Measurements from ENCODE around the gene ILKAP.

Gene ILKAP

GRCh38 chr2:238180554-238180953 is 22.9 kb downstream of the ILKAP start:
- no peaks in the 10 kb centered on the region for H3K4me1 ChIP-seq (ENCODE audit: control insufficient read depth in 1 of 2, insufficient read depth in 2 of 2, low read length in 2 of 2)
- no peak overlapping the region for H2BK12ac ChIP-seq (ENCODE audit: low read length)
- no peaks in the 10 kb centered on the region for H3K9me3 ChIP-seq (ENCODE audit: insufficient read depth, low read depth, low read length)
- peaks cover 39 to 59% of the 10 kb centered on the region in 2 experiments for H3K36me3 ChIP-seq (ENCODE audit: control insufficient read depth in 1 of 2, insufficient read depth in 2 of 2, low read length in 2 of 2)
- no peak overlapping the region for H3K4ac ChIP-seq (ENCODE audit: low read depth, low read length)
- H3K4me3 ChIP-seq (ENCODE audit: low read depth, low read length): no peak overlapping the region
- no peak overlapping the region for H3K4me2 ChIP-seq (ENCODE audit: low read length)
- no peak overlapping the region for H3K14ac ChIP-seq (ENCODE audit: low read length)
- no peak overlapping the region for H2BK5ac ChIP-seq (ENCODE audit: low read depth, low read length, poor library complexity)
- no CpG with 5 or more reads among the region's 5 CpGs for WGBS (ENCODE audit: extremely low coverage, insufficient coverage, insufficient read length)
- H3K18ac ChIP-seq (ENCODE audit: low read length): no peak overlapping the region
- no peaks in the 10 kb centered on the region for H3K27me3 ChIP-seq (ENCODE audit: insufficient read depth, low read length)
- no peaks in the 10 kb centered on the region for H3K79me2 ChIP-seq (ENCODE audit: control insufficient read depth, insufficient read depth, low read length, poor library complexity)
- H3K23ac ChIP-seq (ENCODE audit: low read length): no peak overlapping the region
- no peak for DNase-seq
- no peaks in the 10 kb centered on the region for H3K79me1 ChIP-seq (ENCODE audit: low read length)
- H3K9ac ChIP-seq (ENCODE audit: low read length): no peak overlapping the region
- no peak overlapping the region for H2AFZ ChIP-seq (ENCODE audit: insufficient read depth, low read length, poor library complexity)
- H4K12ac ChIP-seq (ENCODE audit: low read depth, low read length): no peak overlapping the region
- no peak overlapping the region for H2AK5ac ChIP-seq (ENCODE audit: low read length)
- no peak overlapping the region for H4K8ac ChIP-seq (ENCODE audit: low read depth, low read length)
- H3K27ac ChIP-seq (ENCODE audit: low read depth, low read length): no peak overlapping the region
- no peak overlapping the region for H2BK120ac ChIP-seq (ENCODE audit: insufficient read depth, low read length, poor library complexity)
- H4K91ac ChIP-seq (ENCODE audit: low read depth, low read length): no peak overlapping the region

- Histone ChIP-seq H3K4me3 (ENCODE audit: low read depth, low read length) (no peak overlapping the region), H3K9me3 (ENCODE audit: insufficient read depth, low read depth, low read length) (no peaks in the 10 kb centered on the region), H2AFZ (ENCODE audit: insufficient read depth, low read length, poor library complexity) (no peak overlapping the region), H3K9ac (ENCODE audit: low read length) (no peak overlapping the region), H3K4me1 (ENCODE audit: control insufficient read depth in 1 of 2, insufficient read depth in 2 of 2, low read length in 2 of 2) (no peaks in the 10 kb centered on the region), H2BK12ac (ENCODE audit: low read length) (no peak overlapping the region), H3K27ac (ENCODE audit: low read depth, low read length) (no peak overlapping the region), H4K91ac (ENCODE audit: low read depth, low read length) (no peak overlapping the region), H2BK5ac (ENCODE audit: low read depth, low read length, poor library complexity) (no peak overlapping the region), H3K18ac (ENCODE audit: low read length) (no peak overlapping the region), H2BK120ac (ENCODE audit: insufficient read depth, low read length, poor library complexity) (no peak overlapping the region), H3K79me1 (ENCODE audit: low read length) (no peaks in the 10 kb centered on the region), H4K12ac (ENCODE audit: low read depth, low read length) (no peak overlapping the region), H3K23ac (ENCODE audit: low read length) (no peak overlapping the region), H4K8ac (ENCODE audit: low read depth, low read length) (no peak overlapping the region), H3K4me2 (ENCODE audit: low read length) (no peak overlapping the region), H2AK5ac (ENCODE audit: low read length) (no peak overlapping the region), H3K27me3 (ENCODE audit: insufficient read depth, low read length) (no peaks in the 10 kb centered on the region), H3K36me3 (ENCODE audit: control insufficient read depth in 1 of 2, insufficient read depth in 2 of 2, low read length in 2 of 2) (peaks cover 45 to 59% of the 10 kb centered on the region in 2 experiments), H3K79me2 (ENCODE audit: control insufficient read depth, insufficient read depth, low read length, poor library complexity) (no peaks in the 10 kb centered on the region), H3K4ac (ENCODE audit: low read depth, low read length) (no peak overlapping the region), H3K14ac (ENCODE audit: low read length) (no peak overlapping the region)
- DNase-seq: no peak
Measured at GRCh38 chr2:238176613-238177012, 26.9 kb downstream of the ILKAP start.

- no peak overlapping the region for H3K9ac ChIP-seq (ENCODE audit: low read length)
- H4K8ac ChIP-seq (ENCODE audit: low read depth, low read length): no peak overlapping the region
- no CpG with 5 or more reads among the region's 3 CpGs for WGBS (ENCODE audit: extremely low coverage, insufficient coverage, insufficient read length)
- no peak overlapping the region for H2BK120ac ChIP-seq (ENCODE audit: insufficient read depth, low read length, poor library complexity)
- no peak overlapping the region for H4K12ac ChIP-seq (ENCODE audit: low read depth, low read length)
- H2BK5ac ChIP-seq (ENCODE audit: low read depth, low read length, poor library complexity): no peak overlapping the region
- peaks cover 5 to 7% of the 10 kb centered on the region in 2 experiments for H3K4me1 ChIP-seq (ENCODE audit: control insufficient read depth in 1 of 2, insufficient read depth in 2 of 2, low read length in 2 of 2)
- no peaks in the 10 kb centered on the region for H3K9me3 ChIP-seq (ENCODE audit: insufficient read depth, low read depth, low read length)
- DNase-seq: no peak
- no peak overlapping the region for H2AK5ac ChIP-seq (ENCODE audit: low read length)
- no peak overlapping the region for H2AFZ ChIP-seq (ENCODE audit: insufficient read depth, low read length, poor library complexity)
- no peak overlapping the region for H3K27ac ChIP-seq (ENCODE audit: low read depth, low read length)
- peaks cover 1% of the 10 kb centered on the region for H3K79me1 ChIP-seq (ENCODE audit: low read length)
- no peak overlapping the region for H3K14ac ChIP-seq (ENCODE audit: low read length)
- no peaks in the 10 kb centered on the region for H3K27me3 ChIP-seq (ENCODE audit: insufficient read depth, low read length)
- H3K18ac ChIP-seq (ENCODE audit: low read length): no peak overlapping the region
- H3K4ac ChIP-seq (ENCODE audit: low read depth, low read length): no peak overlapping the region
- H4K91ac ChIP-seq (ENCODE audit: low read depth, low read length): no peak overlapping the region
- H3K4me3 ChIP-seq (ENCODE audit: low read depth, low read length): no peak overlapping the region
- no peaks in the 10 kb centered on the region for H3K79me2 ChIP-seq (ENCODE audit: control insufficient read depth, insufficient read depth, low read length, poor library complexity)
- H3K23ac ChIP-seq (ENCODE audit: low read length): no peak overlapping the region
- H2BK12ac ChIP-seq (ENCODE audit: low read length): no peak overlapping the region
- H3K36me3 ChIP-seq (ENCODE audit: control insufficient read depth in 1 of 2, insufficient read depth in 2 of 2, low read length in 2 of 2): peaks cover 44 to 57% of the 10 kb centered on the region in 2 experiments
- H3K4me2 ChIP-seq (ENCODE audit: low read length): no peak overlapping the region
Measured at GRCh38 chr2:238174701-238175100, 28.8 kb downstream of the ILKAP start.

GRCh38 chr2:238174291-238174690 is 29.2 kb downstream of the ILKAP start:
- no peak overlapping the region for H3K14ac ChIP-seq (ENCODE audit: low read length)
- H3K23ac ChIP-seq (ENCODE audit: low read length): no peak overlapping the region
- H2AK5ac ChIP-seq (ENCODE audit: low read length): no peak overlapping the region
- H2AFZ ChIP-seq (ENCODE audit: insufficient read depth, low read length, poor library complexity): no peak overlapping the region
- H3K18ac ChIP-seq (ENCODE audit: low read length): no peak overlapping the region
- DNase-seq: no peak
- H3K4me3 ChIP-seq (ENCODE audit: low read depth, low read length): no peak overlapping the region
- no peaks in the 10 kb centered on the region for H3K27me3 ChIP-seq (ENCODE audit: insufficient read depth, low read length)
- H3K4me1 ChIP-seq (ENCODE audit: control insufficient read depth in 1 of 2, insufficient read depth in 2 of 2, low read length in 2 of 2): peaks cover 5 to 7% of the 10 kb centered on the region in 2 experiments
- H2BK120ac ChIP-seq (ENCODE audit: insufficient read depth, low read length, poor library complexity): no peak overlapping the region
- H2BK5ac ChIP-seq (ENCODE audit: low read depth, low read length, poor library complexity): no peak overlapping the region
- H3K4me2 ChIP-seq (ENCODE audit: low read length): no peak overlapping the region
- H3K9me3 ChIP-seq (ENCODE audit: insufficient read depth, low read depth, low read length): no peaks in the 10 kb centered on the region
- H4K12ac ChIP-seq (ENCODE audit: low read depth, low read length): no peak overlapping the region
- H4K8ac ChIP-seq (ENCODE audit: low read depth, low read length): no peak overlapping the region
- no peaks in the 10 kb centered on the region for H3K79me2 ChIP-seq (ENCODE audit: control insufficient read depth, insufficient read depth, low read length, poor library complexity)
- peaks cover 45 to 57% of the 10 kb centered on the region in 2 experiments for H3K36me3 ChIP-seq (ENCODE audit: control insufficient read depth in 1 of 2, insufficient read depth in 2 of 2, low read length in 2 of 2)
- H3K79me1 ChIP-seq (ENCODE audit: low read length): peaks cover 1% of the 10 kb centered on the region
- no peak overlapping the region for H2BK12ac ChIP-seq (ENCODE audit: low read length)
- H3K4ac ChIP-seq (ENCODE audit: low read depth, low read length): no peak overlapping the region
- WGBS (ENCODE audit: extremely low coverage, insufficient coverage, insufficient read length): no CpG with 5 or more reads among the region's 8 CpGs
- no peak overlapping the region for H3K27ac ChIP-seq (ENCODE audit: low read depth, low read length)
- no peak overlapping the region for H3K9ac ChIP-seq (ENCODE audit: low read length)
- H4K91ac ChIP-seq (ENCODE audit: low read depth, low read length): no peak overlapping the region

All from trophoblast cell (in vitro differentiated cells and primary cell).